OCI-LY3 (cell line): ENCODE results near the gene STAP1.
"Not testable (repeated sequence)": the region's sequence is repeated elsewhere in the genome, so short reads cannot be mapped to it uniquely, and the experiment has no call there.

Experiments
- H2AFZ ChIP-seq: fragments of 200-600, 300-600 bp; shearing (Covaris generic); 2 replicates; pipeline ENCODE4 v1.6.0; 2014; ENCODE audit warnings: antibody characterized with exemption, low read depth, low read length
- H3K27ac ChIP-seq: fragments of 200-600, 300-600 bp; sonication (generic); 2 replicates; pipeline ENCODE4 v1.5.1; 2014; ENCODE audit warnings: mild to moderate bottlenecking, low read length, moderate library complexity, mixed read lengths
- H3K27me3 ChIP-seq: fragments of 200-600, 300-600 bp; sonication (generic); 2 replicates; pipeline ENCODE4 v1.6.1; 2014; ENCODE audit warnings: low read depth, low read length, mixed read lengths
- H3K36me3 ChIP-seq: fragments of 200-600, 300-600 bp; sonication (generic); replicated peaks from 2 replicates; pipeline ENCODE3; 2014; ENCODE audit warnings: low read depth, low read length, mixed read lengths
- H3K4me1 ChIP-seq: fragments of 300-600, 200-600 bp; sonication (generic); 2 replicates; pipeline ENCODE4 v1.6.1; 2014; ENCODE audit warnings: low read length, mixed read lengths
- H3K4me2 ChIP-seq: fragments of 200-600, 300-600 bp; sonication (generic); 2 replicates; pipeline ENCODE4 v1.6.1; 2014; ENCODE audit warnings: low read length, mixed read lengths
- H3K4me3 ChIP-seq: fragments of 300-600, 200-600 bp; sonication (generic); 2 replicates; pipeline ENCODE4 v1.5.1; 2014; ENCODE audit warnings: antibody characterized with exemption, mild to moderate bottlenecking, low read length, moderate library complexity
- H3K79me2 ChIP-seq: fragments of 300-600, 200-600 bp; shearing (Covaris generic); 2 replicates; pipeline ENCODE4 v1.6.1; 2014; ENCODE audit warnings: mild to moderate bottlenecking, low read length, mixed read lengths
- H3K9ac ChIP-seq: fragments of 300-600, 200-600 bp; shearing (Covaris generic); 2 replicates; pipeline ENCODE4 v1.6.0; 2014; ENCODE audit warnings: mild to moderate bottlenecking, low read length, moderate library complexity
- H3K9me3 ChIP-seq: fragments of 200-600, 300-600 bp; shearing (Covaris generic); 2 replicates; pipeline ENCODE4 v1.6.1; 2014; ENCODE audit warnings: low read length, mixed read lengths; ENCODE audit not compliant: insufficient read depth
- H4K20me1 ChIP-seq: fragments of 200-600, 300-600 bp; sonication (generic); 2 replicates; pipeline ENCODE4 v1.6.1; 2016; ENCODE audit warnings: low read length, mixed read lengths; ENCODE audit not compliant: insufficient read depth
- CTCF ChIP-seq: fragments of 200-600, 300-600 bp; sonication (generic); IDR thresholded peaks from 2 replicates; pipeline ENCODE4 v1.5.1; 2014; ENCODE audit warnings: antibody characterized with exemption, low read length, low read depth
- EZH2phosphoT487 ChIP-seq: fragments of 200-600 bp; shearing (Covaris generic); IDR thresholded peaks from 2 replicates; pipeline ENCODE4 v1.6.1; 2018; ENCODE audit warnings: antibody characterized with exemption, mixed run types, low read depth

STAP1 gene

GRCh38 chr4:67624939-67625338 lies 66.4 kb downstream of the STAP1 start:
- H2AFZ ChIP-seq: no peak overlapping the region
- no peak overlapping the region for H3K4me3 ChIP-seq
- no peaks in the 10 kb centered on the region for H3K4me1 ChIP-seq
- H3K36me3 ChIP-seq: peaks cover 34% of the 10 kb centered on the region
- no peaks in the 10 kb centered on the region for H3K79me2 ChIP-seq
- TF ChIP-seq EZH2phosphoT487 (no peak), CTCF (no peak)
- H3K4me2 ChIP-seq: no peak overlapping the region
- no peak overlapping the region for H3K9ac ChIP-seq
- no peak overlapping the region for H3K27ac ChIP-seq
- H3K9me3 ChIP-seq: no peaks in the 10 kb centered on the region
- H3K27me3 ChIP-seq: no peaks in the 10 kb centered on the region
- H4K20me1 ChIP-seq: no peaks in the 10 kb centered on the region

- H3K9ac ChIP-seq: no peak overlapping the region
- no peaks in the 10 kb centered on the region for H3K27me3 ChIP-seq
- no peaks in the 10 kb centered on the region for H3K79me2 ChIP-seq
- no peak overlapping the region for H3K4me2 ChIP-seq
- no peak for TF ChIP-seq EZH2phosphoT487
- TF ChIP-seq CTCF: no peak
- H3K4me3 ChIP-seq: no peak overlapping the region
- H3K36me3 ChIP-seq: peaks cover 44% of the 10 kb centered on the region
- H2AFZ ChIP-seq: no peak overlapping the region
- H3K9me3 ChIP-seq: no peaks in the 10 kb centered on the region
- H3K4me1 ChIP-seq: peaks cover 9% of the 10 kb centered on the region
- H4K20me1 ChIP-seq: no peaks in the 10 kb centered on the region
- no peak overlapping the region for H3K27ac ChIP-seq
These were observed 74.0 kb downstream of the STAP1 start for GRCh38 chr4:67632492-67632891.

- no peaks in the 10 kb centered on the region for H3K9me3 ChIP-seq
- peaks cover 9% of the 10 kb centered on the region for H3K4me1 ChIP-seq
- H3K79me2 ChIP-seq: no peaks in the 10 kb centered on the region
- H3K36me3 ChIP-seq: peaks cover 55% of the 10 kb centered on the region
- no peaks in the 10 kb centered on the region for H3K27me3 ChIP-seq
- no peak overlapping the region for H3K4me2 ChIP-seq
- no peaks in the 10 kb centered on the region for H4K20me1 ChIP-seq
- no peak overlapping the region for H3K27ac ChIP-seq
- no peak overlapping the region for H3K9ac ChIP-seq
- no peak for TF ChIP-seq EZH2phosphoT487
- H2AFZ ChIP-seq: no peak overlapping the region
- H3K4me3 ChIP-seq: no peak overlapping the region
These were observed 76.2 kb downstream of the STAP1 start for GRCh38 chr4:67634741-67635140.

GRCh38 chr4:67635331-67635730 lies 76.8 kb downstream of the STAP1 start:
- H3K79me2 ChIP-seq: no peaks in the 10 kb centered on the region
- H3K9me3 ChIP-seq: no peaks in the 10 kb centered on the region
- H4K20me1 ChIP-seq: no peaks in the 10 kb centered on the region
- no peak overlapping the region for H3K4me2 ChIP-seq
- H3K4me1 ChIP-seq: peaks cover 9% of the 10 kb centered on the region
- TF ChIP-seq EZH2phosphoT487 (no peak), CTCF (no peak)
- no peak overlapping the region for H3K4me3 ChIP-seq
- peaks cover 49% of the 10 kb centered on the region for H3K36me3 ChIP-seq
- no peak overlapping the region for H3K27ac ChIP-seq
- no peak overlapping the region for H3K9ac ChIP-seq
- H3K27me3 ChIP-seq: no peaks in the 10 kb centered on the region
- no peak overlapping the region for H2AFZ ChIP-seq

- not testable (repeated sequence) for H3K9ac ChIP-seq, H4K20me1 ChIP-seq, H3K9me3 ChIP-seq, H3K4me3 ChIP-seq, H3K27ac ChIP-seq, H3K79me2 ChIP-seq, H2AFZ ChIP-seq, H3K4me2 ChIP-seq, H3K4me1 ChIP-seq, H3K27me3 ChIP-seq
- H3K36me3 ChIP-seq: peaks cover 47% of the 10 kb centered on the region
These were observed 78.5 kb downstream of the STAP1 start for GRCh38 chr4:67636978-67637377.
